Panc1 (cell line): ENCODE results near the gene DIAPH2. TPM values are rescaled to one million over a fixed set of nuclear protein-coding genes. Genes with fewer than 3 reads are reported as not detected.

ENCODE experiments used
- ATAC-seq: fragments of 200-7000 bp; cut with Tn5 transposase; 2 replicates; pipeline ENCODE4 v1.9.1; 2020; ENCODE audit warnings: mild to moderate bottlenecking, moderate library complexity
- BruUV-seq: library from RNA; stranded (reverse); fragments of 400-500 nt; replicated peaks from 2 replicates; lab custom pipeline; 2021; lab: Mats Ljungman, UMichigan
- CTCF ChIA-PET: fragments of 300-600 bp; sonication (Branson Sonifier 250); formaldehyde crosslinking; loops from one replicate; lab custom pipeline; 2022; ENCODE audit warnings: antibody characterized with exemption; lab: Charles Lee
- POLR2A ChIA-PET: fragments of 300-600 bp; sonication (Branson Sonifier 250); formaldehyde crosslinking; loops from one replicate; lab custom pipeline; 2022; ENCODE audit warnings: antibody characterized with exemption; lab: Charles Lee
- DNase-seq: peaks from one replicate; pipeline ENCODE4 v3.0.0-alpha.2; 2010; ENCODE audit warnings: low read depth, low spot score
- H3K27ac ChIP-seq: 2 replicates; pipeline ENCODE4 v1.5.1; 2011; ENCODE audit warnings: mild to moderate bottlenecking, low read length, inconsistent platforms
- H3K27me3 ChIP-seq: fragments of 200-500 bp; sonication (Bioruptor generic); 2 replicates; pipeline ENCODE4 v1.6.0; 2014; ENCODE audit warnings: low read length, inconsistent platforms; ENCODE audit not compliant: control insufficient read depth, insufficient read depth
- H3K36me3 ChIP-seq: fragments of 200-500 bp; sonication (Bioruptor generic); 2 replicates; pipeline ENCODE4 v1.5.1; 2014; ENCODE audit warnings: inconsistent platforms, mild to moderate bottlenecking, low read length, moderate library complexity; ENCODE audit not compliant: control insufficient read depth, insufficient read depth
- H3K4me1 ChIP-seq: 2 replicates; pipeline ENCODE4 v1.5.1; 2011; ENCODE audit warnings: inconsistent platforms, mild to moderate bottlenecking, low read length, moderate library complexity; ENCODE audit not compliant: control insufficient read depth, insufficient read depth
- H3K4me3 ChIP-seq, 2 experiments: 2 replicates each; pipeline ENCODE4 v1.5.1; 2011 to 2012; ENCODE audit warnings: low read depth in 2 of 2, low read length in 2 of 2, mild to moderate bottlenecking in 2 of 2, inconsistent platforms in 1 of 2, moderate library complexity in 1 of 2
- H3K9me3 ChIP-seq: fragments of 200-500 bp; sonication (Bioruptor generic); 2 replicates; pipeline ENCODE4 v1.5.1; 2014; ENCODE audit warnings: low read depth, mild to moderate bottlenecking, inconsistent platforms, low read length, moderate library complexity; ENCODE audit not compliant: control insufficient read depth, insufficient read depth
- CTCF ChIP-seq: fragments of 450-650 bp; IDR thresholded peaks from 2 replicates; pipeline ENCODE4 v1.5.1; 2017; ENCODE audit warnings: mild to moderate bottlenecking
- POLR2AphosphoS5 ChIP-seq: IDR thresholded peaks from 2 replicates; pipeline ENCODE4 v1.6.1; 2012; ENCODE audit warnings: mild to moderate bottlenecking, low read depth, low read length, moderate library complexity
- REST ChIP-seq, 2 experiments: IDR thresholded peaks; 2 replicates each; pipeline ENCODE4 v1.6.1; 2011 to 2012; ENCODE audit warnings: low read depth in 2 of 2, control low read depth in 1 of 2, low read length in 1 of 2, mild to moderate bottlenecking in 1 of 2, moderate library complexity in 1 of 2; ENCODE audit not compliant: insufficient read depth in 1 of 2
- SIN3A ChIP-seq: IDR thresholded peaks from 2 replicates; pipeline ENCODE4 v1.6.1; 2012; ENCODE audit warnings: low read depth, mild to moderate bottlenecking, low read length, moderate library complexity, borderline replicate concordance; ENCODE audit not compliant: insufficient read depth
- TCF7L2 ChIP-seq: IDR thresholded peaks from 2 replicates; pipeline ENCODE4 v1.6.1; 2011; ENCODE audit warnings: mild to moderate bottlenecking, low read depth, low read length, inconsistent platforms
- in situ Hi-C: cut with HindIII; loops from 2 replicates; pipeline ENCODE4 v1.10.0; 2016; ENCODE audit warnings: low sequenced_read_pairs, low pct_unique_long_range_greater_than_20kb
- intact Hi-C: fragments of 100-400 bp; cut with micrococcal nuclease; formaldehyde crosslinking; loops from one replicate; pipeline ENCODE4 v1.10.0; 2022; ENCODE audit not compliant: unreplicated experiment
- total RNA-seq: library from RNA; stranded (reverse); gene quantifications from one replicate; pipeline ENCODE4 v1.2.1, GENCODE V29; 2021; ENCODE audit not compliant: unreplicated experiment

DIAPH2 gene
- total RNA-seq, 1 experiment from 2014 or later, result 17.0 TPM

- no peak for ATAC-seq
- no peaks in the 10 kb centered on the region for H3K27me3 ChIP-seq
- no peaks in the 10 kb centered on the region for H3K36me3 ChIP-seq
- no peaks in the 10 kb centered on the region for H3K4me1 ChIP-seq
- intact Hi-C loops, result no loop called here
- H3K9me3 ChIP-seq, result no peaks in the 10 kb centered on the region
- CTCF ChIA-PET, result no interaction called here
- no peak for DNase-seq
- TF ChIP-seq CTCF (no peak), SIN3A (no peak), REST (IDR thresholded peaks at IDR 0.05; ENCODE audit: insufficient read depth in 1 of 2, low read depth in 2 of 2, low read length in 1 of 2) (no peak), POLR2AphosphoS5 (no peak), TCF7L2 (no peak)
- no peak overlapping the region for H3K4me3 ChIP-seq
- H3K27ac ChIP-seq, result no peak overlapping the region
- in situ Hi-C loops, result no loop called here
- POLR2A ChIA-PET, result no interaction called here
- no TSS peak for BruUV-seq
Observed at GRCh38 chrX:97021680-97022079, 337.0 kb downstream of the DIAPH2 start.

DNA sequence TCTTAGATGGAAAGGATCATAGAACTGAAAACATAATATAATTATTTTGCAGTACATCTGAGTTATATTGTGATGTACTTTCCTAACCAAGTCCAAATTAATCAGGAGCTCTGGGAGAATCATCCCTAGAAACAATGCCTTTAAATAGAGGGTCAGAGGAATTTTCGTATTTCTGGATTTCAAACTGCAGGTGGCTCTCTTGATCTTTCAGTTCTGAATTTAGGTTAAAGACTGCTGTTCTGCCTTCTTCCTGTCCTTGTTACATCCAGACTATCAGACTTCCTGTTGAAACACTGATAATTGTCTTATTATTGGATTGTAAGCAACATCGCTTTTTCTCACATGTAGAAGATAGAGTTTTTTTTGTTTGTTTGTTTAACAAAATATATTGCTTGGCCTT lies 341.8 kb downstream of the DIAPH2 start:
- TF ChIP-seq POLR2AphosphoS5, result no peak
- no peak for TF ChIP-seq REST (IDR thresholded peaks at IDR 0.05; ENCODE audit: insufficient read depth in 1 of 2, low read depth in 2 of 2, low read length in 1 of 2)
- TF ChIP-seq SIN3A, result no peak
- no peak for TF ChIP-seq TCF7L2
- Histone ChIP-seq H3K9me3 (no peaks in the 10 kb centered on the region), H3K27me3 (no peaks in the 10 kb centered on the region), H3K36me3 (no peaks in the 10 kb centered on the region), H3K4me3 (no peak overlapping the region), H3K27ac (no peak overlapping the region), H3K4me1 (no peaks in the 10 kb centered on the region)
- no peak for ATAC-seq
- no peak for DNase-seq
- intact Hi-C loops, result no loop called here
- CTCF ChIA-PET, result no interaction called here
- BruUV-seq, result no TSS peak
- in situ Hi-C loops, result no loop called here
- POLR2A ChIA-PET, result no interaction called here
